ENCODE results near the gene GNB5.

Gene GNB5

GRCh38 chr15:52183562-52184173, 7.5 kb downstream of the GNB5 start:
- Histone ChIP-seq H3K4me3 (ENCODE audit: low read depth in 1 of 2, low read length in 1 of 2) (no peak overlapping the region), H3K36me3 (no peaks in the 10 kb centered on the region), H3K9me3 (no peaks in the 10 kb centered on the region), H3K27ac (no peak overlapping the region), H3K27me3 (peaks cover 44% of the 10 kb centered on the region), H3K4me1 (ENCODE audit: control insufficient read depth in 1 of 2, insufficient read depth in 1 of 2, low read depth in 1 of 2, low read length in 1 of 2) (peaks cover 16 to 17% of the 10 kb centered on the region in 2 experiments)
- no peak for TF ChIP-seq CTCF (IDR thresholded peaks at IDR 0.05)

DNA sequence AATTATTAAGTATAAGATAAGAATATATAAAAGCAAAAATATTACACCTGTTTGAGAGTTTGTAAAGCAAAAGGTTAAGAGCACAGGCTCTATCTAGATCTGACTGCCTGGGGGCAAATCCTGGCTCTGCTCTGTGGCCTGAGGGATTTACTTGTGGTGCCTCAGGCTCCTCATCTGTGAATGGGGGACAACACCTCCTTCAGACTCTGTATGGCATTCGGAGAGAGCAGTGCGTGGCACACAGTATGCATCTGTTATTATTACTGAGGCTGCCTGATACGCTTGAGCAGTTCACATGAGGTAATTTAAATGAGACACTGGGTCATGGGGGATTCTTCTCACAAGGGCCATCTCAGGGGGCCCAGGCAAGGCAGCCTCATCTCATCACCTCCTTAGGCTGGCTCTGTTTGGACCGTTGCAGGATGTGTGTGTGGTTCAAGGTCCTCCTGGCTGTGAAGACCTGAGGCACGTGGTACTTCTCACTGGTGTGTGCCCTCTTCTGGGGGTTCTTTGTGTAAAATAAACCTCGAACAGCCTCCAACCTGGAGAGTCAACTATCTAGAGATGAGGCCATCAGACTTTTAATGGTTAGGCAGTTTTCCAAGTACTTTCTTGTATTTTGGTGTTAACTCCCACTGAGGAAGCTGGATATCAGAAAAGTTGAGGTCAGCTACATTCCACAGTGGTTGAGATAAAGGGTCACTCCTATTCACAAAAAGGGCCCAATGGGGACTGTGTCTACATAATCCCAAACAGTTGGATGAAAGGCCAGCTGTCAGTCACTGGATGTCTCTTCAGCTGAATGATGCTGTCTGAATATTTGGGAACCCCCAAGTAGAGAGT, 9.0 kb downstream of the GNB5 start:
- no peak overlapping the region for H3K27ac ChIP-seq
- no peak for TF ChIP-seq CTCF (IDR thresholded peaks at IDR 0.05)
- no peaks in the 10 kb centered on the region for H3K9me3 ChIP-seq

DNA sequence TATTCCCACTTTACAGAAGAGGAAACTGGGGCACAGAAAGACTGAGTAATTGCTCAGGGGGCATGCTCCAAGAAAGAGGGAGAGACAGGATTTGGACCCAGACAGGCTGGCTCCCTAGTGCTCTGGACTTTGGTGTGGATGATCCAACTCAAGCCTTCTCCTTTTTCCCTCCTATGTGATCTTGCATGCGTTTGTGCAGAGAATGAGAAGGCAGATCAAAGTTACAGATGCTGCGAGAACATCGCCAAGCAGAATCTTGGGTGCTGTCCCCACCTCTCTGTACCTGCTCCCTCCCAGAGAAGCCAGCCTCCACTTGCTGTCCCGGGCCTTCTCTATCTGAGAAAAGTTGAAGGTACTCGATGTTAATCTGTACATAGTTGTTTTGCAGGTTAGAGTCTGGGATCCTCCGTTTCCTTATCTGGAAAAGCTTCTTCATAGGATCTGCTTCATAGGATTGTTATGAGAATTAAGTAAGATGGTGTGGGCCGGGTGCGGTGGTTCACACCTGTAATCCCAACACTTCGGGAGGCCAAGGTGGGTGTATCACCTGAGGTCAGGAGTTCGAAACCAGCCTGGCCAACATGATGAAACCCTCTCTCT, 10.2 kb downstream of the GNB5 start:
- no peak overlapping the region for H3K27ac ChIP-seq

More for the DNA sequence above, 9.0 kb downstream of the GNB5 start:
- H3K27me3 ChIP-seq: peaks cover 60% of the 10 kb centered on the region
- no peak overlapping the region for H3K4me3 ChIP-seq (ENCODE audit: low read depth in 1 of 2, low read length in 1 of 2)
- H3K4me1 ChIP-seq (ENCODE audit: control insufficient read depth in 1 of 2, insufficient read depth in 1 of 2, low read depth in 1 of 2, low read length in 1 of 2): peaks cover 16 to 18% of the 10 kb centered on the region in 2 experiments
- no peaks in the 10 kb centered on the region for H3K36me3 ChIP-seq

DNA sequence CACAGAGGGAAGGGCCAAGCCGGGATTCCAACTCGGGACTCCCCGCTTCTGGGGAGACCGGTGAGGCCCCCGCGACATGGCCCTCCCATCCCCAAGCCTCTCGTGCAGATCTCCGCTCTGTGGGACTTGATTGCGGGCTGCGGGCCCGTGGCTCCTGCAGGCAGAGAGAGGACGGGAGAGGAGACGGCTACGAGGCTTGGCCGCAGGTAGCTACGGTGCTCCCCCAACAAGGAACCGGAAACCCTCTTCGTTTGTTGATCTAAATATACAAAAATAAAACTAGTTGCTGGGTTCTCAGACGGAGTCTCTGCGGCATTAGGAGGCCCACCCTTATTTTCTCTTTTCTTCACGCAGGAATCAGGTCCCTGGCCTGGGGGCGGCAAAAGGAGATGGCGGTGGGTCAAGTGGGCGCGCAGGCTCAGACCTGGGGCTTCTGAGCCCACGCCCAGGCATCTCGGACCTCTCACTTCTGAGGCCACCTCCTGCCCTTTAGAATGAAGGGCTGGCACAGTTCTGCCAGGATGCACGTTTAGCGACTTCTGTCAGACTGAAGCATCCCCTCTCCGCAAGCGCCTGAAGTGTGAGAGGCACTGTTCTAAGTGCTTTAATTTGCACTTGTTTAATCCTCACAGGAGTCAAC, 10.9 kb downstream of the GNB5 start:
- peaks cover 73% of the 10 kb centered on the region for H3K27me3 ChIP-seq
- H3K27ac ChIP-seq: no peak overlapping the region
- H3K36me3 ChIP-seq: no peaks in the 10 kb centered on the region
- H3K9me3 ChIP-seq: no peaks in the 10 kb centered on the region
- H3K4me1 ChIP-seq (ENCODE audit: control insufficient read depth in 1 of 2, insufficient read depth in 1 of 2, low read depth in 1 of 2, low read length in 1 of 2): peaks cover 16 to 18% of the 10 kb centered on the region in 2 experiments
- peak overlapping the region; percentile 62 to 71 for H3K4me3 ChIP-seq (ENCODE audit: low read depth in 1 of 2, low read length in 1 of 2)
- TF ChIP-seq CTCF (IDR thresholded peaks at IDR 0.05): no peak

More for the DNA sequence above, 10.2 kb downstream of the GNB5 start:
- H3K4me1 ChIP-seq (ENCODE audit: control insufficient read depth in 1 of 2, insufficient read depth in 1 of 2, low read depth in 1 of 2, low read length in 1 of 2): peaks cover 16 to 18% of the 10 kb centered on the region in 2 experiments
- H3K36me3 ChIP-seq: no peaks in the 10 kb centered on the region
- H3K27me3 ChIP-seq: peaks cover 71% of the 10 kb centered on the region
- peak overlapping the region in 1 of 2 experiments; percentile 71 for H3K4me3 ChIP-seq (ENCODE audit: low read depth in 1 of 2, low read length in 1 of 2)
- TF ChIP-seq CTCF (IDR thresholded peaks at IDR 0.05): no peak
- no peaks in the 10 kb centered on the region for H3K9me3 ChIP-seq
